HG03439 (cell line): Measurements from ENCODE around the gene WDR46.
"Not testable (repeated sequence)": the region's sequence is repeated elsewhere in the genome, so short reads cannot be mapped to it uniquely, and the experiment has no call there.

Source experiments
- ATAC-seq: cut with Tn5 transposase; IDR thresholded peaks from one replicate; pipeline ENCODE4 v1.9.1; 2021; ENCODE audit warnings: mild to moderate bottlenecking, moderate library complexity; ENCODE audit not compliant: unreplicated experiment

Gene WDR46

DNA sequence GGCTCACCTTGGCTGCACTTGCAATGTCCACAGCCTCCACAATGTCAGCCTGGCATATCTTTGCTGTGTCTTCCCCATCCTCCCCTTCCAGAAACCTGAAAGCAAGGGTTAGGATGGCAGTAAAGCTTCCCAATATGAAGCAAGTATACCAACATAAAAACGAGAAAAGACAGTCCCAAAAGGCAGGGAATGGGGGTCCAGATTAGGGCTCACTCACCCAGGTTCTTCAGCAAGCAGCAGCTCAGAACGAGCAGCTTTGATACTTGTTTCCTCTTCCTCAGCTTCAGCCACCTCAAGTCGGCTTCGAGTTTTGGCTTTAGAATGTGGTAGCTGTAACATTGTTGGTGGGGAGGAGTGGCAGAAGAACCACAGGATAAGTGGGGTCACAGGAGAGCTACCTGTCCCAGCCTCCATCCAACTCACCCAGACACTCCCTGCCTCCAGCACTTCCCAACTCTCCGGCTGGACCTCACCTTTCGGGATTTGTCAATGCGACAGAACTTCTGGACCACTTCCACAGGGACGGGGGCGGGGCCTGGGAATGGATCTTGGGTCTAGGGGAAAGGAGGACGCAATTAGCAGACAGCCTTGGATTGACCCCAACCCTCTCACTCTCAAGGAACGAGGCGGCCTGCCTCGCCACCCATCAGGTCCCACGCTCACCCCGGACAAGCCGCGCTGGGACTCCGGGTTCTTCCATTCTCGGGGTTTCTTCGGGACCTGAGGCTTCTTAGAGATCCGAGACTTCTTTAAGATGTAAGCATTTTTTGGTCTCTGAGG, 708 bp downstream of the WDR46 start:
- ATAC-seq = no peak

DNA sequence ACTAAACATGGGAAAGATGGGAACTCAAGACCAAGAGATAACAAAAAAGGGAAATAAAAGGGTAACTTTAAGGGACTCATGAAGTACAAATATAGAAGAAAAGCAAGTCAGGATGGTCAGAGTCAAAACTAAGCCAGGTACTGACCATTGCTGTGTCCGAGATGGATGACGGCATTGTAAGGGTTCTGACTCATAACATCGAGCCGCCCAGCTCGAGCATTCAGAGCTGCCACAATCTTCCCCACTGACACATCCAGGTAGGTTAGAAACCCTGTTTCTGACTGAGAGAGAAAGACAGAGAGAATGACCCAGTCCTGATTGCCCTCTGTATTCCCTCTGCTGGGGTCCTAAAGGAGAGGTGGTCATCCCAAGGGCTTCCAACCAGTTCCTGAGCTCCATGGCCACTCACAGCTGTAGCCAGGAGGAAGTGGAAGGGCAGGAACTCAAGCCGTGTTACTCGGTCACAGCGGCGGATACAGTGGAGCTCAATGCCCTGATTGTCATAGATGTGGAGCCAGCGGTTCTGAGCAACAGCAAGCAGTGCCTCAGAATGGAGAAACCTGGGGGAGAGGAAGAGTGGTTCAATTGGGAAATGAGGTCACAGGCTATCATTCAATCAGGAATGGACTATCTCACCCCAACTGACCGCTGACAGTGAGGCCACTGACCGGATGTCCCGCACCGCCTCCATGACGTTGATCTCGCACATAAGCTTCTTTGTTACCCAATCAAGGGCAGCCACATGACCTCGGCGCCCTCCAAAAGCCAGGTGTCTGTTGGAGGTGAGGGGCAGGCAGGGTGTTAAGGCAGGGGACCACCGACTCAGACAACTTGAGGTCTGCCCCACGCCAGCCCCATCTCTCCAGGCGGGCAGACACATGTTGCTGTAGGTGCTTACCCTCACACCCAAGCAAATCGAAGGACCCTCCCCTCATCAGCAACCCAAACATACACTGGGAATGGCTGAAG, 1.8 kb downstream of the WDR46 start:
- no peak for ATAC-seq

DNA sequence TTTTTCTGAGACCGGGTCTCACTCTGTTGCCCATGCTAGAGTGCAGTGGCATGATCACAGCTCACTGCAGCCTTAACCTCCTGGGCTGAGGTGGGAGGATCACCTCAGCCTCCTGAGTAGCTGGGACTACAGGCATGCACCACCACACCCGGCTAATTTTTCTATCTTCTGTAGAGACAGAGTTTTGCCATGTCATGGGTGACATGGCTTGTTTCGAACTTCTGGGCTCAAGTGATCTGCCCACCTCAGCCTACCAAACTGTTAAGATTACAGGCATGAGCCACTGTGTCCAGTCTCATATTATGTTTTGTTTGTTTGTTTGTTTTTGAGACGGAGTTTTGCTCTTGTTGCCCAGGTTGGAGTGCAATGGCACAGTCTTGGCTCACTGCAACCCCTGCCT, 3.8 kb downstream of the WDR46 start:
- not testable (repeated sequence) for ATAC-seq

DNA sequence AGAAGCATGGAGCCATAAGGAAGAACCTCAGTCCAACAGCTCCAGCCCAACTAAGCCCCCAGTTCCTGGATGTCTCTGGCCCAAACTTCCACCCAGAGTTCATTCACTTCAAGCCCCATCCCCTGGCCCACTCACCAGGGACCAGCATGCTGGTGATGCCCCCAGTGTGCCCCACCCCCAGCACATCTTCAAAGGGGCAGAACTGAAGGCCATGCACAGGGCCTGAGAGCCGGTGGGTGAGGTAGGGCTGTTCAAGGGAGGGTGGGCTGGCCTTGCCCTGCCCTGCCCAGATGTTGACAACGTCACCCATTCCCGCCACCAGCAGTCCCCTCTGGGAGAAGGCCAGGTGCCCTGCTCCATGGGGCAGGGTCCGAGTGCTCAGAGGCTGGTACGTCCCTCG, 8.5 kb downstream of the WDR46 start:
- ATAC-seq = no peak

DNA sequence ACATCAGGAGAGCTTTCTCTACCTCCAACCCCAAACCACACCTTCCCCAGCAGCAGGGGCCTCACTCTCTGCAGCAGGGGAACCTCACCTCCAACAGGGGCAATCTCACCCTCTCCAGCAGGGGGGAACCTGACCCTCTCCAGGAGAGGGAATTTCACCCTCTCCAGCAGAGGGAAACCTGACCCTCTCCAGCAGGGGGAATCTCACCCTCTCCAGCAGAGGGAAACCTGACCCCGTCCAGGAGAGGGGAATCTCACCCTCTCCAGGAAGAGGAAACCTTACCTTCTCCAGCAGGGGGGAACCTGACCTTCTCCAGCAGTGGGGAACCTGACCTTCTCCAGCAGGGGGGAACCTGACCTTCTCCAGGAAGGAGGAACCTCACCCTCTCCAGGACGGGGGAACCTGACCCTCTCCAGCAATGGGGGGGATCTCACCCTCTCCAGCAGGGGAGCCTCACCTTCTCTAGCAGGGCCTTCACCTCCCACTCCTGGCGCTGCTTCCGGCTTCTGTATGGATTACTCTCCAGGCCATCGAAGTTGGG, 9.0 kb downstream of the WDR46 start:
- ATAC-seq = no peak

DNA sequence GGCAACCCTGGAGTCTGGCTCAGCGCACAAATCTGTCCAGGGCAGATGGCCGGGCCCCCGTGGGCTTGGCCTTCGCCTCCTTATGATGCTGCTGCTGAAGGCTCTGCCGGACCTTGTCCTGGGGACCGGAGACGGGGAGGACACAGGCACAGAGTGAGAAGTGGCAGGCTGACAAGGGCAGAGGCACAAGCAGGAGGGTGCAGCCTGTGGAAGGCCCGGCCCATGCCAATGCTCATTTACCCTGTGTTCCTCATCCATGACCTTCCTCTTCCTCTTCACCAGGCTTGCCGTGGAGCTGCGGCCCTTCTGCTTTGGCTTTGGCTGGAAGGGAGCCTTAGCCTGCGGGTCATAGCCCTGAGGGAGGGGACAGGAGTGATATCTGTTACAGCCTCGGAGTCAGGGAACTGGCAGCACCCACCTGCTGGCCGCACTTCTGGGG, 9.8 kb downstream of the WDR46 start:
- no peak for ATAC-seq

DNA sequence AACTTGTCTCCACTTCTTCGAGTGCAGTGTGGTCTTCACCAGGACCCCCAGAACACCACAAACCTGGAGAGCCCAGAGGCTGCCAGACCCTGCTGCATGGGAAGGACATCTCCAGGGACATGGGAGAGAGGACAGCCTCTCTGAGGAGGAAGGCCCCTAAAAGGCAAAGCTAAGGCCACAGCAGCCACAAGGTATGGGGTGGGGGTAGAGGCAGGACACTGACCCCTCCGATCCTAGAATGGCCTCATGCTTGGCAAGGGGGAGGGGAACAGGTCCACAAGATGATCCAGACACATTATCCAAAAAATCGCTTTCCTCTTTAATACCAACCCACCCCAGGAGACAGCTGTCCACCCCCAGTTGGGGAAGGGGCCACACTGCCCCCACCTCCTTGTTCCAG, 10.2 kb downstream of the WDR46 start:
- ATAC-seq = no peak

DNA sequence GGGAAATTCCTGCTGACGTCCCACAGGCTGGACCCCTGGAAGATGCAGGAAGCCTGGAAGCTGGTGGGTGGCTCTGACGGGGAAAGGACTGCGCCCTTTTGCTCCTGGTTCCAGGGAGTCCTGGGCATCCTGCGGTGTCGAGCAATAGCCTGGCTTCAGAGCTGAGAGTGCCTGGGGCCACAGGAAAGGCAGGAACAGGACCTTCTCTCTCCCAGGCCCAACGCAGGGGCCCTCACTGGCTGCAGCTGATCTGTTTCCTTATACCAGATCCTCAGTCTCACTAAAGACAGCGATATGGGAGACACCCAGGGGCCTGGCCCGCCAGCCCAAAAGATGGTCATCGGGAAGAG, 10.7 kb downstream of the WDR46 start:
- ATAC-seq = no peak

DNA sequence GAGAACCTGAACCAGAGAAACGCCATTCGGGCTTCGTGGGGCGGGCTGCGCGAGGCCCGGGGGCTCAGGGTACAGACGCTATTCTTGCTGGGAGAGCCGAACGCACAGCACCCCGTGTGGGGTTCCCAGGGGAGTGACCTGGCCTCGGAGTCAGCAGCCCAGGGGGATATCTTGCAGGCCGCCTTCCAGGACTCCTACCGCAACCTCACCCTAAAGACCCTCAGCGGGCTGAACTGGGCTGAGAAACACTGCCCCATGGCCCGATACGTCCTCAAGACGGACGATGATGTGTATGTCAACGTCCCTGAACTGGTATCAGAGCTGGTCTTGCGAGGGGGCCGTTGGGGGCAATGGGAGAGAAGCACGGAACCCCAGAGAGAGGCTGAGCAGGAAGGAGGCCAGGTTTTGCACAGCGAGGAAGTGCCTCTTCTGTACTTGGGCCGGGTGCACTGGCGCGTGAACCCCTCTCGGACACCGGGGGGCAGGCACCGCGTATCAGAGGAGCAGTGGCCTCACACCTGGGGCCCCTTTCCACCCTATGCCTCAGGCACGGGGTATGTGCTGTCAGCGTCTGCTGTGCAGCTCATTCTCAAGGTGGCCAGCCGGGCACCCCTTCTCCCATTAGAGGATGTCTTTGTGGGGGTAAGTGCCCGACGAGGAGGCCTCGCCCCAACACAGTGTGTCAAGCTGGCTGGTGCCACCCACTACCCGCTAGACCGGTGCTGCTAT, 11.2 kb downstream of the WDR46 start:
- ATAC-seq = peak; percentile 15

DNA sequence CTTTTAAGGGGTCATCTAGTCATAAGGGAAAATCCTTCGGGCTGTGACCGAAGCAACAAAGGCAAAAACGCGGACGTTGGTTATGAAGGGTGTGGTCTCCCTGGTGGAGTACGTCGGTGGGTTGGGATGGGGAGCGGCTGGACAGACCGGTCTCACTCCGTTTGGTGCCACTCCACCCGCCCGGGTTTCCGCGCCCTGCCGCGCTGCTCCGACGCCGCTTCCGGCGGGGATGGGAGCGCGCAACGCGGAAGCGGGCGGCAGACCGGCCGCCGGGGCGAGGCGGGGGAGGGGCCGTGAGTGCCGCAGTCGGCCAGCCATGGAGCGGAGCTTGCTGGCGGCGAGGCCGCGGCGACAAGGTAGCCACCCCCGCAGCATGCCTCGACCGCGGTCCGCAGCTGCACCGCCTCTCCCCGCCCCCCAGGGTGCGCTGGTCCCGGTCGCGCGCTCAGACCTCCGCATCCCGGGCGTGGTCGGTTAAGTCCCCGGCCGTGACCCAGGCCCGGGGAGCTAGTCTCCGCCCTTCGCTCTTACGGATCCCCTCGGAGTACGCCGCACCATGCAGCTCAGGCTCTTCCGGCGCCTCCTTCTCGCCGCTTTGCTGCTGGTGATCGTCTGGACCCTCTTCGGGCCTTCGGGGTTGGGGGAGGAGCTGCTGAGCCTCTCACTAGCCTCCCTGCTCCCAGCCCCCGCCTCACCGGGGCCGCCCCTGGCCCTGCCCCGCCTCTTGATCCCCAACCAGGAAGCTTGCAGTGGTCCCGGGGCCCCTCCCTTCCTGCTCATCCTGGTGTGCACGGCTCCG, 12.0 kb downstream of the WDR46 start, which contains the start of gene B3GALT4:
Gene B3GALT4 (plus strand): TSS at position 260 of the 799 bp plus-strand sequence. CDS start 297 bp downstream, at position 557.
- ATAC-seq = peak; percentile 55

DNA sequence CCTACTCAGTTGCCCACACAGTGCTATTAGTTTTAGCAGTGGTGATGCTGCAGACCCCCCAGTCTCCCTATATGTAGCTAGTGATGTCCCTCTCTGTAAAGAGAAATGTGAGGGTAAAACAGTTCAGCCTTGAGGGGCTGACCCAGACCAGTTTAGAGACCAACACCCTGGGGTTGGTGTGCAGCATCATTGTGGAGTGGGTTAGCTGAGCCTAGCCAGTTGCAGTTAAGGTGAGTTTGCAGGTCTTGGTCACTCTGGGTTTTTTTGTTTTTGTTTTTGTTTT, 12.5 kb downstream of the WDR46 start:
- no peak for ATAC-seq

DNA sequence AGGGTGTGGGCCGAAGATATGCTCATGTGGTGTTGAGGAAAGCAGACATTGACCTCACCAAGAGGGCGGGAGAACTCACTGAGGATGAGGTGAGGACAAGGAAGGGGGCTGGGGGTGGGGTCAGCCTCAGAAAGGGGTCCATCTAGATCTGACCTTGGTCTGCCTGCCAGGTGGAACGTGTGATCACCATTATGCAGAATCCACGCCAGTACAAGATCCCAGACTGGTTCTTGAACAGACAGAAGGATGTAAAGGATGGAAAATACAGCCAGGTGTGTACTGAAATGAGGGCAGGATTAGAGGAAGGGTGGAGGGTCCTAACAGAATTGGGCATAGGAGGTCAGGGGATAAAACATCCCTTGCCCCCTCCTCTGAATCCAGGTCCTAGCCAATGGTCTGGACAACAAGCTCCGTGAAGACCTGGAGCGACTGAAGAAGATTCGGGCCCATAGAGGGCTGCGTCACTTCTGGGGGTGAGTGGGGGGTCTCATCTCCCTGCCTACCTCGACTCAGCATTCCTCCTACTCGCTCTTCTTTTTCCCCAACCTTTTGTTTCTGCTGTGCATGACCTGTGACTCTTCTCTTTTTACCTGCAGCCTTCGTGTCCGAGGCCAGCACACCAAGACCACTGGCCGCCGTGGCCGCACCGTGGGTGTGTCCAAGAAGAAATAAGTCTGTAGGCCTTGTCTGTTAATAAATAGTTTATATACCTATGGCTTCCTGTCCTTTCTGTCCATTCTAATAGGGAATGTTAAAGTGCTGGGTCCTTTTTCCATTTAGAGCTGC, 13.1 kb downstream of the WDR46 start:
- ATAC-seq = not testable (repeated sequence)

DNA sequence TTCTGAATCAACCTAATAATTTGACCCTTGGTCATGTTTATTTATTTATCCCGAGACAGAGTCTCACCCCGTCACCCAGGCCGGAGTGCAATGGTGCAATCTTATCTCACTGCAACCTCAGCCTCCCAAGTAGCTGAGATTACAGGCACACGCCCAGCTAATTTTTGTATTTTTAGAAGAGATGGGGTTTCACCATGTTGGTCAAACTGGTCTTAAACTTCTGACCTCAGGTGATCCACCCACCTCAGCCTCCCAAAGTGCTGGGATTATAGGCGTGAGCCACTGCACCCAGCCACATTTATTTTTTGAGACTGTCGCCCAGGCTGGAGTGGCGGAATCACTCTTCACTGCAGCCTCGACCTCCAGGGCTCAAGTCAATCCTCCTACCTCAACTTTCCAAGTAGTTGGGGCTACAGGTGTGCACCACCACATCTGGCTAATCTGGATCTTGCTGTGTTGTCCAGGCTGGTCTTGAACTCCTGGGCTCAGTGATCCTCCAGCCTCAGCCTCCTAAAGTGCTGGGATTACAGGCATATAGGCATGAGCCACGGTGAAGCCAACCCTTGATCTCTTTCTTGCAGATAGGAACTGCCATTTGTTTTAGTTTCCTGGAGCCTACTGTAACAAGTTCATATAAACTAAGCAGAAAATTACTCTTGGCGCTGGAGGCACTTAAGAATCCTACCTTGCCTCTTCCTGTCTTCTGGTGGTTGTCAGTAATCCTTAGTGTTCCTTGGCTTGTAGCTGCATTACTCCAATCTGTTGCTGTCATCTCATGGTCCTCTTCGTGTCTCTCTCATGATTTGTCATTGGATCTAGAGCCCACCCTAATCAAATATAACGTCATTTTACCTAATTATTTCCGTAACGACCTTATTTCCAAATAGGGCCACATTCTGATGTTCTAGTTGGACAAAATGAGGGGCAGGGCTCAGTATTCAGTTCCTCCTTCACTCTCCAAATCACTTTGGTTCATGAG, 14.8 kb downstream of the WDR46 start:
- ATAC-seq = no peak

DNA sequence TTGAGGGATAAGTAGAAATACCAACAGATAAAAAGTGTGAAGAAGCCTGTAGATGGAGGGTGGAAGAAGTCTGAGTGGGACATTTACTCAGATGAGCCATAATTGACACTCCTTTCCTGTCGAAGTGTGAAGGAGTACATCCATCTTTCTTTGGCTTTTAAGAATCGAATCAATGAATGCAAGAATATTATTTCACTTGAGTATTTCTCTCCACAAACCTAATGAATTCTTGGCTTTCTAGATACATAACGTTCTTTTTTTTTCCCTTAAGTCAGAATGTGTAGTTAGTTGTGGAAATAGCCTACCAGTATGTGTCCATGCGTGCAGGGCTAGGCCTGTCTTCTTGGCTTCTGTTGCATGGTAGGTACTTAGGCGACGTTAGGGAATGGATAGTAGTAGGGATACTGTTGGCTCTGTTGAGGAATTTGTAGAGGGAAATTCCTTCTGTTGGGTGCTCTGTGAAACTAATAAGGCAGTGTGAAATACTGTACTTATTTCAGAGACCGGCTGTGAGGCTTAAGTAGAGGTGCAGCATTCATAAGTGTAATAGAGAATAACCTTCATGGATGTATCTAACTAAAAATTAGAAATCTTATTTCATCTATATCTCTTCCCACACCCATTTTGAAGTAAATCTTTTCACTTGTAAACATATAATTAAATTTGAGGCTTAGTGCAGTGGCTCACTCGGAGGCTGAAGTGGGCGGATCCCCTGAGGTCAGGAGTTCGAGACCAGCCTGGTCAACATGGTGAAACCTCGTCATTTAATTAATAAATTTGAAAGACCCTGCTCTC, 15.7 kb downstream of the WDR46 start:
- ATAC-seq = no peak

DNA sequence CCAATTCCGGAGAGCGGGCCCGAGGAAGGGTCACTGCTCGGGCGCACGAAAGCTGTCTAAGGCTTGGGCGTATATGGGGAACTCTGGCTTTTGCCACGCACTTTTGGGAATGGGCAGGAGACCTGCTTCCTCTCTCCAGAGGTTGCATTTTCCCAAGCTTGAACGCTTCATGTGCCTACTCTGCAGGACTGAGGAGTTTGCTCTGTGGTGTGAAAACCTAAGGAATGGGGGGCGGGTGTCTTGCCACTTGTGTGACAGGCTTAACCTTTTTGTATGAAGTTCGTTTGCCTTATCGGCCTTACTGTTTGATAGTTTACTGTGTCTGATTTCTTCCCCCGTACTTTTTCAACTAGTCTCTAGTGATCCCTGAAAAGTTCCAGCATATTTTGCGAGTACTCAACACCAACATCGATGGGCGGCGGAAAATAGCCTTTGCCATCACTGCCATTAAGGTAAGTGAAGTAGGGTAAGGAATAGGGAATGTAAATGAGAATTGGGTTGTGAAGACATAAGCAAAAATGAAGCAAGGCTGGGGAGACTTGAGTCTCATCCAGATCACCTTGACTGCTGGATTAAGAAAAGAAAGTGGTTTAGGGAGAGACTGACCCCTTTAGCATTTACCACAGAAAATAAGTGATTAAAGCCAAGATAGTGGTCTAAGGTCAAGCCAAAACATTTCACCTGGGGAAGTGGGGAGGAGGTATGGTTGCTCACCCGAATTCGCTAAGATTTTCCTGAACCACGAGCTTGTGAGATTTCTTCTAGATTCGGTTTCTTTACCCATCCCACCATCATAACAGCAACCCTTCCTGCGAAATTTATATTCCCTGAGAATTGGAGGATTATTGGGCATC, 16.5 kb downstream of the WDR46 start:
- peak; percentile 18 for ATAC-seq

DNA sequence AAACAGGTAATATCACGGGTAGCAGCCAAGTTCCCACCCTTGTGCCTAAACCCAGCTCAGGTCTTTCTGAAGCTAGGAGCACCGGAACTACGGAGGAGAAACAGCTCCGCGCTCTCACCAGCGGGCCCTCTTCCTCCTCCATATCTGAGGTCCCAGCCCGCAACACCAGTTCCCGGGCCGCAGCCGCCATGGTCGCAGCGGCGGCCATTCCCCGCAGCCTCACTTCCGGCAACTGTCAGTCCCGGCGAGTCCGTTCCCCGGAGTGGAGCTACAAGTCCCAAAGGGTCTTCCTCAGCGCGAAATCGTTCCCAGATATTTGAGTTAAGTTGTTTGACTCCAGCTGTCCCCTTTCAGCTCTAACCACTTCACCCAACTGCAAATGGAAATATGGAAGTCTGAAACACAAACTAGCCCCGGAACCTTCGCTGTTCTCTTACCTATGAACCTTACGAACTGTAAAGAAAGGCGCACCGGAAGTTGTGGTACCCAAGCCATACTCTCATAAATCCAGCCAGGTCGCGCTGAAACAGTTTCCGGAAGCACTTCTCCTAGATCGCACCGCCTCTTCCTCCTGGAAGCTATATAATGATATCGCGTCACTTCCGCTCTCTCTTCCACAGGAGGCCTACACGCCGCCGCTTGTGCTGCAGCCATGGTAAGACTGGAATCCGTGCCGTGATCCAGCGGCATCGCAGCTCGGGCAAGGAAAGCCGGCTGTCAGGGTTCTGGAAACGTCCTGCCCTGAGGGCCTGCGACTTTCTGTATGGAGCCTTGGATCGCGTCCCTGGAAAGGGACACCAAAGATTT, 17.4 kb downstream of the WDR46 start, which contains the start of the genes RPS18 and VPS52:
Gene RPS18 (plus strand): TSS at position 608 of the 807 bp plus-strand sequence. CDS start 45 bp downstream, at position 653.
Gene VPS52 (minus strand): TSS at position 409 of the 807 bp plus-strand sequence. CDS start 201 bp downstream, at position 208.
- peak; percentile 83 for ATAC-seq
